ENCODE data around the gene ABL2.

Gene ABL2

DNA sequence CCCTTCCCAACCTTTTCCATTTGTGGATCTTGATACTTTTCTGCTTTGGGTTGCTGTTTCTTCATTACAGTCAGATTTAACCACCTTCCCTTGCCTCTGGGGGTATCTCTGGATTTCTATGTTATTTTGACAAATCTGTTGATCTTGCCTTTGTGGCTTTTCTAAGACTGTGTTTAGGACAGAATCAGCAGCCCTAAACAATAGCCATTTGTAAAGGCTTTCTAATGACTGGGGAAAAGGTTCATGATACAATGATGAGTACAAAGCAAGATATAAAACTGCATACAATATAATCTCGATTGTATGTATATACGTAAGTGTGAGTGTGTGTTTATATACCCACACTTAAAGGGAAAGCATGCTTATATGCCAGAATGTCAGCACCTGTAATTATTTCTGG lies 176.0 kb downstream of the ABL2 start:
- DNase-seq (ENCODE audit: low read depth, low spot score) = no peak

DNA sequence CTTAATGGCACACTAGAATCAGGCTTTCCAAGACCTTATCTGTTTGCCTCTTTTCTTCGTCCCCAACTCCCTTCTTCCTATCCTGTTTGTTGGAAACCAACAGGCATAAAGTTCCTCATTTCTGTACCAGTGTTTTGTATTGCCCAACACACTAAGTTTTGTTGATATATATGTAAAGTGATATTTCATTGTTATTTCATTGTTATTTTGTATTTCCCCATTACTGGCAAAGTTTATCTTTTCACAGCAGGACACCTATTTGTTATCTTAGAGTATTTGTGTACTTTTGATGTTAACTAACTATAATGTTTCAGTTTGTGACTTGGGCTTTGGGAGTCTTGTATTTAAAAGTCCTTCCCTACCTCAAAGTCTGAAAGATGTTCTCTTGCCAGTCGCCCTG lies 176.7 kb downstream of the ABL2 start:
- DNase-seq (ENCODE audit: low read depth, low spot score) = no peak

Data from iPS DF 19.7 (cell line).